NCI-H146 treated with DMSO at 0.1 percent for 48 hours (cell line): ENCODE data around the gene MIA.
A peak's percentile ranks its signal among the peaks of the same experiment; 100 is the strongest.
"Not testable (repeated sequence)": the region's sequence is repeated elsewhere in the genome, so short reads cannot be mapped to it uniquely, and the experiment has no call there.

Experiments
- DNase-seq: peaks from one replicate; lab custom pipeline; 2025; ENCODE audit not compliant: unreplicated experiment; lab: John Stamatoyannopoulos, UW

Gene MIA

GRCh38 chr19:40750058-40750873 lies 25.1 kb upstream of the MIA start, which contains the start of gene ACTMAP:
Gene ACTMAP, minus strand, starts transcription at chr19:40750477. Its CDS starts 674 bp downstream, at chr19:40749803.
- peak; percentile 99 for DNase-seq

- peak; percentile 95 for DNase-seq
Observed at GRCh38 chr19:40750874-40751537, 24.3 kb upstream of the MIA start, which contains the start of gene SNRPA. Gene SNRPA, plus strand, starts transcription at chr19:40751203. Its CDS starts 206 bp downstream, at chr19:40751409.

- no peak for DNase-seq
Observed at GRCh38 chr19:40752257-40752781, 23.0 kb upstream of the MIA start.

- no peak for DNase-seq
Observed at GRCh38 chr19:40754611-40755247, 20.6 kb upstream of the MIA start.

GRCh38 chr19:40755248-40755624 lies 20.1 kb upstream of the MIA start:
- DNase-seq: no peak

GRCh38 chr19:40755791-40756190 lies 19.5 kb upstream of the MIA start:
- DNase-seq: no peak

GRCh38 chr19:40756502-40757110 lies 18.7 kb upstream of the MIA start:
- DNase-seq: no peak

GRCh38 chr19:40758491-40758890 lies 16.8 kb upstream of the MIA start:
- DNase-seq: no peak

- DNase-seq: no peak
Observed at GRCh38 chr19:40759352-40759751, 16.0 kb upstream of the MIA start.

- no peak for DNase-seq
Observed at GRCh38 chr19:40762754-40763470, 12.4 kb upstream of the MIA start.

- DNase-seq: no peak
Observed at GRCh38 chr19:40763526-40763925, 11.8 kb upstream of the MIA start.

- no peak for DNase-seq
Observed at GRCh38 chr19:40763963-40764362, 11.4 kb upstream of the MIA start.

GRCh38 chr19:40766385-40766784 lies 8.9 kb upstream of the MIA start:
- DNase-seq: not testable (repeated sequence)

GRCh38 chr19:40768869-40769268 lies 6.5 kb upstream of the MIA start:
- no peak for DNase-seq

GRCh38 chr19:40771101-40771862 lies 4.0 kb upstream of the MIA start:
- not testable (repeated sequence) for DNase-seq

- DNase-seq: no peak
Observed at GRCh38 chr19:40775632-40776022, 306 bp downstream of the MIA start.

- no peak for DNase-seq
Observed at GRCh38 chr19:40776364-40776763, 1.0 kb downstream of the MIA start.

GRCh38 chr19:40776932-40777644 lies 1.8 kb downstream of the MIA start:
- peak; percentile 97 for DNase-seq

- DNase-seq: no peak
Observed at GRCh38 chr19:40777645-40777936, 2.3 kb downstream of the MIA start.
